ENCODE data around the gene APOL5.

The APOL5 gene

GRCh38 chr22:35740616-35741015 is 22.9 kb downstream of the APOL5 start:
- Mint-ChIP-seq H3K4me3 (no peak overlapping the region), H3K4me1 (peaks cover 65% of the 10 kb centered on the region), H3K27ac (peak overlapping the region in 1 of 3 experiments; percentile 81), H3K9me3 (no peaks in the 10 kb centered on the region), H3K27me3 (ENCODE audit: low read depth) (no peaks in the 10 kb centered on the region), H3K36me3 (ENCODE audit: low read depth) (peaks cover 86% of the 10 kb centered on the region)
- TF ChIP-seq, protein P1, sequence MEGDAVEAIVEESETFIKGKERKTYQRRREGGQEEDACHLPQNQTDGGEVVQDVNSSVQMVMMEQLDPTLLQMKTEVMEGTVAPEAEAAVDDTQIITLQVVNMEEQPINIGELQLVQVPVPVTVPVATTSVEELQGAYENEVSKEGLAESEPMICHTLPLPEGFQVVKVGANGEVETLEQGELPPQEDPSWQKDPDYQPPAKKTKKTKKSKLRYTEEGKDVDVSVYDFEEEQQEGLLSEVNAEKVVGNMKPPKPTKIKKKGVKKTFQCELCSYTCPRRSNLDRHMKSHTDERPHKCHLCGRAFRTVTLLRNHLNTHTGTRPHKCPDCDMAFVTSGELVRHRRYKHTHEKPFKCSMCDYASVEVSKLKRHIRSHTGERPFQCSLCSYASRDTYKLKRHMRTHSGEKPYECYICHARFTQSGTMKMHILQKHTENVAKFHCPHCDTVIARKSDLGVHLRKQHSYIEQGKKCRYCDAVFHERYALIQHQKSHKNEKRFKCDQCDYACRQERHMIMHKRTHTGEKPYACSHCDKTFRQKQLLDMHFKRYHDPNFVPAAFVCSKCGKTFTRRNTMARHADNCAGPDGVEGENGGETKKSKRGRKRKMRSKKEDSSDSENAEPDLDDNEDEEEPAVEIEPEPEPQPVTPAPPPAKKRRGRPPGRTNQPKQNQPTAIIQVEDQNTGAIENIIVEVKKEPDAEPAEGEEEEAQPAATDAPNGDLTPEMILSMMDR (IDR thresholded peaks at IDR 0.05; ENCODE audit: unreplicated experiment in 3 of 3): no peak

DNA sequence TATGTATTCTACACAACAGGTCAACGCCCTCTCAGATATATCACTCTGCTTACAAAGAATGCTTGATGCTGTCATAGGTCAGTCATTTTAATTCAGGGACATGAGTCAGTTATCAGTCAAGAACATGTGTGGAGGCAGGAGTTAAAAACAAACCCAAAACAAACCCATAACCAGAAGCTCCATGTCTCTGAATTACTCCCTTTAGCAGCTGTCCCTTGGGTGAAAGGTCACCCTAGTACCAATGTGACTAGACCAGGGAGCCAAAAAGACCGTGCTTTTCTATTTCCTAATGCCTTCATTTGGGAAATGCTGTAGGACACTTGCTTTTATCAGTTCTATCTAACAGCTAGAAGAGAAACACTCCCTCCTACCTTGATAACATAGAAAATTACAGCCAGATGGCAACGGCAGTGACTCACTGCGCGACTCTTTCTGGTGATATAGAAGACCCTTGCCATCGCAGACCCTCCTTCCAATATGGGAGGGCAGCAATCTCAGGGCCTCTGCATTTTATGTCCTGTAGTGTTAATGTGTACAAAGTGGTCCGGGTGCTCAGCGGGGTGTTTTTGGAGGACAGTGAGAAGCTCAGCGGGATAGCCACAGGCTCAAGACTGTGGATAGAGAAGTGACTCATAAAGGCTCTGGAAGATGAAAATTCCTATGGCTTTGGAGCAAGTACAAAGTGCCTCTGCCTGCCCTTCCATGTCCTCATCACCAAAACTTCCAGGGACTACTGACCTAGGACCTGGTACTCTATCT is 24.8 kb downstream of the APOL5 start:
- Mint-ChIP-seq H3K9me3 (no peaks in the 10 kb centered on the region), H3K4me1 (peaks cover 69% of the 10 kb centered on the region), H3K4me3 (no peak overlapping the region)

GRCh38 chr22:35743326-35743860 is 25.7 kb downstream of the APOL5 start:
- Mint-ChIP-seq H3K27ac (peak overlapping the region in 1 of 3 experiments; percentile 74), H3K4me1 (peaks cover 72% of the 10 kb centered on the region)

More for the DNA sequence above, 24.8 kb downstream of the APOL5 start:
- TF ChIP-seq, protein P1 (IDR thresholded peaks at IDR 0.05; ENCODE audit: unreplicated experiment in 3 of 3): no peak
- Mint-ChIP-seq H3K36me3 (ENCODE audit: low read depth) (peaks cover 80% of the 10 kb centered on the region), H3K27me3 (ENCODE audit: low read depth) (no peaks in the 10 kb centered on the region), H3K27ac (peak overlapping the region; percentile 18 to 74 (median 62))

DNA sequence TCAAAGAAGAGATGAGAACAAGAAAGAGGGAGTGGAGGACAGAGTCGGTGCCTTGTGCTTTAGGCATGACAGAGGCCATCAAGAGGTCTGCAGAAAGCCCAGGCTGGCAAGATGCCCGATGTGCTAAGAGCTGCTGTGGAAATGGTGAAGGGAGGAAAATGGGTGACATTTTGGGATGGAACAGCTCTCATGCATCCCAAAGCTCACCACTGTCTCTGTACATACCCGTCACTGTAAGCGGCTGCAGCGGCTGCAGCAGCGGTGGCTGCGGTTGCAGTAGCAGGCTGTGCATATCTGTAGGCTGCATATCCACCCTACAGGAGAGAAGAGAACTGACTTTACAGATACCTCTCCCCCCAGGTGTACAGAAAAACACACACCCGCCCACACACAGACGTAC is 28.6 kb downstream of the APOL5 start:
- Mint-ChIP-seq H3K27me3 (ENCODE audit: low read depth) (no peaks in the 10 kb centered on the region), H3K4me3 (no peak overlapping the region), H3K36me3 (ENCODE audit: low read depth) (peaks cover 70% of the 10 kb centered on the region), H3K4me1 (peaks cover 74% of the 10 kb centered on the region), H3K27ac (peak overlapping the region in 2 of 3 experiments; percentile 11 to 21), H3K9me3 (no peaks in the 10 kb centered on the region)
- TF ChIP-seq, protein P1 (IDR thresholded peaks at IDR 0.05; ENCODE audit: unreplicated experiment in 3 of 3): no peak

More at GRCh38 chr22:35743326-35743860, 25.7 kb downstream of the APOL5 start:
- H3K36me3 Mint-ChIP-seq (ENCODE audit: low read depth): peaks cover 75% of the 10 kb centered on the region
- H3K4me3 Mint-ChIP-seq: no peak overlapping the region
- TF ChIP-seq, protein P1 (IDR thresholded peaks at IDR 0.05; ENCODE audit: unreplicated experiment in 3 of 3): no peak
- no peaks in the 10 kb centered on the region for H3K9me3 Mint-ChIP-seq
- H3K27me3 Mint-ChIP-seq (ENCODE audit: low read depth): no peaks in the 10 kb centered on the region

- no peaks in the 10 kb centered on the region for H3K27me3 Mint-ChIP-seq (ENCODE audit: low read depth)
- TF ChIP-seq, protein P1 (IDR thresholded peaks at IDR 0.05; ENCODE audit: unreplicated experiment in 3 of 3): no peak
- no peaks in the 10 kb centered on the region for H3K9me3 Mint-ChIP-seq
- H3K4me1 Mint-ChIP-seq: peaks cover 74% of the 10 kb centered on the region
- H3K4me3 Mint-ChIP-seq: no peak overlapping the region
- peak overlapping the region in 1 of 3 experiments; percentile 37 for H3K27ac Mint-ChIP-seq
- peaks cover 70% of the 10 kb centered on the region for H3K36me3 Mint-ChIP-seq (ENCODE audit: low read depth)
These were observed 29.5 kb downstream of the APOL5 start for GRCh38 chr22:35746946-35747703.
